MCF 10A (cell line): ENCODE data around the gene EIF4G2. TPM values are rescaled to one million over a fixed set of nuclear protein-coding genes. Genes with fewer than 3 reads are reported as not detected.

ENCODE experiments used
- BruUV-seq: library from RNA; stranded (reverse); fragments of 400-500 nt; replicated peaks from 2 replicates; lab custom pipeline; 2021; lab: Mats Ljungman, UMichigan
- CTCF ChIA-PET: fragments of 300-600 bp; sonication (Branson Sonifier 250); formaldehyde crosslinking; extraction: SDS; loops from one replicate; lab custom pipeline; 2021; ENCODE audit warnings: antibody characterized with exemption, inconsistent platforms; lab: Yijun Ruan, JAX
- POLR2A ChIA-PET: fragments of 300-600, 350-650 bp; sonication (Branson Sonifier 250); formaldehyde crosslinking; extraction: SDS; loops from one replicate; lab custom pipeline; 2020; ENCODE audit warnings: antibody characterized with exemption, inconsistent platforms; lab: Yijun Ruan, JAX
- DNase-seq: peaks from one replicate; pipeline ENCODE4 v3.0.0-alpha.2; 2018; ENCODE audit not compliant: unreplicated experiment
- H3K27ac Mint-ChIP-seq: one replicate; pipeline ENCODE4 v1.8.0; 2022; ENCODE audit warnings: mild to moderate bottlenecking, low read depth, mixed read lengths; ENCODE audit not compliant: unreplicated experiment
- H3K27me3 Mint-ChIP-seq: one replicate; pipeline ENCODE4 v1.8.0; 2022; ENCODE audit warnings: mixed read lengths; ENCODE audit not compliant: insufficient read depth, unreplicated experiment
- H3K36me3 Mint-ChIP-seq: one replicate; pipeline ENCODE4 v1.8.0; 2022; ENCODE audit warnings: mild to moderate bottlenecking, moderate library complexity, mixed read lengths; ENCODE audit not compliant: insufficient read depth, unreplicated experiment
- H3K4me1 Mint-ChIP-seq: one replicate; pipeline ENCODE4 v1.8.0; 2022; ENCODE audit warnings: mixed read lengths; ENCODE audit not compliant: insufficient read depth, unreplicated experiment
- H3K4me3 Mint-ChIP-seq: one replicate; pipeline ENCODE4 v1.8.0; 2022; ENCODE audit warnings: mild to moderate bottlenecking, moderate library complexity, mixed read lengths; ENCODE audit not compliant: unreplicated experiment
- H3K9me3 Mint-ChIP-seq: one replicate; pipeline ENCODE4 v1.8.0; 2022; ENCODE audit warnings: mixed read lengths; ENCODE audit not compliant: unreplicated experiment
- CTCF ChIP-seq: fragments of 200-600 bp; IDR thresholded peaks from one replicate; pipeline ENCODE4 v1.8.0; 2022; ENCODE audit warnings: antibody characterized with exemption, mild to moderate bottlenecking; ENCODE audit not compliant: unreplicated experiment
- intact Hi-C: fragments of 100-400 bp; cut with micrococcal nuclease; formaldehyde crosslinking; loops from 2 replicates; pipeline ENCODE4 v1.14.1; 2022
- total RNA-seq: library from RNA; stranded (reverse); gene quantifications from 2 replicates; pipeline ENCODE4 v1.2.3, GENCODE V29; 2022

EIF4G2 gene
- total RNA-seq, 1 experiment from 2014 or later: 817 TPM

DNA sequence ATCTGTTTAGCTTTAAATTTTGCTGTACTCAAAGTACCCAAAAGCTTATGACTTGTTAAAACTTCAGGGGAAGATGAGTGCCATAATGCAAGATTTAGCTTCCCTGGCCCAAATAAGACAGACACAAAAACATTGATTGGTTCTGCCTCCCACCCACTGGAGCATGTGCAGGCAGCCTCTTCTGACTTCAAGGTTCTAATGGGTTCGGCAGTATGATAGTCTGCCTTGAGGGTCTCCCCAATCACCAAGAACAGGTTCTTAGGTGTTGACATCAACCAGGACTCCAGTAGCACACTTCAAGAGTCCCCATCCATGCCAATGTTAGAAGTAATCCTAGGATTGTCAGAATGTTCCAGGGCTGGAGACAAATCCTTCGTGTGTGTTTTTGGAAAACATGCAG lies 12.5 kb downstream of the EIF4G2 start:
- intact Hi-C loops: no loop called here
- peaks cover 8% of the 10 kb centered on the region for H3K4me1 Mint-ChIP-seq
- BruUV-seq: no TSS peak
- H3K36me3 Mint-ChIP-seq: peaks cover 68% of the 10 kb centered on the region
- H3K27me3 Mint-ChIP-seq: no peaks in the 10 kb centered on the region
- H3K9me3 Mint-ChIP-seq: no peaks in the 10 kb centered on the region
- no peak overlapping the region for H3K27ac Mint-ChIP-seq
- CTCF ChIA-PET: no interaction called here
- H3K4me3 Mint-ChIP-seq: no peak overlapping the region
- POLR2A ChIA-PET: interaction anchor here (0.8 to 5.3 kb wide), 6 partner anchors 9 to 229 kb away, joined by 3 to 60 read pairs (median 4); partner anchors contain the start of gene EIF4G2
- TF ChIP-seq CTCF: no peak
- no peak for DNase-seq

- H3K36me3 Mint-ChIP-seq: peaks cover 42% of the 10 kb centered on the region
- DNase-seq: no peak
- no peaks in the 10 kb centered on the region for H3K9me3 Mint-ChIP-seq
- BruUV-seq: no TSS peak
- no peak overlapping the region for H3K27ac Mint-ChIP-seq
- H3K4me3 Mint-ChIP-seq: no peak overlapping the region
- peaks cover 8% of the 10 kb centered on the region for H3K4me1 Mint-ChIP-seq
- ChIA-PET CTCF (interaction anchor here (0.6 to 4.3 kb wide), 20 partner anchors 9 to 1066 kb away, joined by 3 to 39 read pairs (median 4); no protein-coding TSS in a partner anchor), POLR2A (interaction anchor here (0.6 to 3.1 kb wide), 5 partner anchors 11 to 958 kb away, joined by 3 to 25 read pairs (median 9); partner anchors contain the start of genes EIF4G2 and ZBED5)
- intact Hi-C loops: loop anchor here (1.0 to 5.0 kb wide), 2 partner anchors 474 to 994 kb away; no protein-coding TSS in a partner anchor
- no peak for TF ChIP-seq CTCF
- no peaks in the 10 kb centered on the region for H3K27me3 Mint-ChIP-seq
Observed at GRCh38 chr11:10793470-10794255, 15.1 kb downstream of the EIF4G2 start.

GRCh38 chr11:10792385-10793068 lies 16.2 kb downstream of the EIF4G2 start:
- peaks cover 31% of the 10 kb centered on the region for H3K36me3 Mint-ChIP-seq
- intact Hi-C loops: loop anchor here (1.0 to 5.0 kb wide), 5 partner anchors 22 to 995 kb away; no protein-coding TSS in a partner anchor
- TF ChIP-seq CTCF: peak; percentile 96
- DNase-seq: peak; percentile 88
- ChIA-PET POLR2A (interaction anchor here (0.6 to 3.1 kb wide), 7 partner anchors 12 to 1582 kb away, joined by 3 to 25 read pairs (median 4); partner anchors contain the start of genes EIF4G2 and ZBED5), CTCF (interaction anchor here (0.6 to 4.3 kb wide), 35 partner anchors 8 to 1067 kb away, joined by 3 to 39 read pairs (median 4); no protein-coding TSS in a partner anchor)
- no peak overlapping the region for H3K4me3 Mint-ChIP-seq
- peaks cover 8% of the 10 kb centered on the region for H3K4me1 Mint-ChIP-seq
- no TSS peak for BruUV-seq
- no peaks in the 10 kb centered on the region for H3K27me3 Mint-ChIP-seq
- no peak overlapping the region for H3K27ac Mint-ChIP-seq
- H3K9me3 Mint-ChIP-seq: no peaks in the 10 kb centered on the region

- Mint-ChIP-seq H3K27me3 (no peaks in the 10 kb centered on the region), H3K4me1 (no peaks in the 10 kb centered on the region), H3K27ac (no peak overlapping the region), H3K36me3 (no peaks in the 10 kb centered on the region), H3K4me3 (no peak overlapping the region), H3K9me3 (no peaks in the 10 kb centered on the region)
- BruUV-seq: no TSS peak
- ChIA-PET CTCF (no interaction called here), POLR2A (no interaction called here)
- intact Hi-C loops: no loop called here
- no peak for TF ChIP-seq CTCF
- no peak for DNase-seq
Observed at GRCh38 chr11:10786451-10786850, 22.3 kb downstream of the EIF4G2 start.
